GM18520 (cell line): ENCODE data around the gene SCRT2.
"Not testable (repeated sequence)": the region's sequence is repeated elsewhere in the genome, so short reads cannot be mapped to it uniquely, and the experiment has no call there.

Experiments used
- ATAC-seq: cut with Tn5 transposase; IDR thresholded peaks from one replicate; pipeline ENCODE4 v1.9.1; 2021; ENCODE audit not compliant: unreplicated experiment

Gene SCRT2

GRCh38 chr20:701401-702129 lies 26.0 kb upstream of the SCRT2 start:
- ATAC-seq, result no peak

- ATAC-seq, result no peak
Observed at GRCh38 chr20:699811-700338, 24.3 kb upstream of the SCRT2 start.

GRCh38 chr20:699342-699741 lies 23.7 kb upstream of the SCRT2 start:
- no peak for ATAC-seq

GRCh38 chr20:698276-698675 lies 22.7 kb upstream of the SCRT2 start:
- no peak for ATAC-seq

- ATAC-seq, result no peak
Observed at GRCh38 chr20:697826-698225, 22.2 kb upstream of the SCRT2 start.

GRCh38 chr20:695165-695866 lies 19.7 kb upstream of the SCRT2 start:
- ATAC-seq, result no peak

GRCh38 chr20:694496-694895 lies 18.9 kb upstream of the SCRT2 start:
- ATAC-seq, result no peak

DNA sequence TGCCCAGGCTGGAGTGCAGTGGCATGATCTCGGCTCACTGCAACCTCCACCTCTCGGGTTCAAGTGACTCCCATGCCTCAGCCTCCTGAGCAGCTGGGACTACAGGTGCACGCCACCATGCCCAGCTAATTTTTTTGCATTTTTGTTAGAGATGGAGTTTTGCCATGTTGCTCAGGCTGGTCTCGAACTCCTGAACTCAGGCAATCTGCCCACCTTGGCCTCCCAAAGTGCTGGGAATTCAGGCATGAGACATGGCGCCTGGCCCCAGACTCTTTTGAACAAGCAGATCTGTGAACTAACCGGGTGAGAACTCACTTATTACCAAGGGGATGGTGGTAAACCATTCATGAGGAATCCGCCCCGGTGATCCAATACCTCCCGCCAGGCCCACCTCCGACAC lies 18.2 kb upstream of the SCRT2 start:
- not testable (repeated sequence) for ATAC-seq

GRCh38 chr20:692044-692443 lies 16.4 kb upstream of the SCRT2 start:
- ATAC-seq, result no peak

- no peak for ATAC-seq
Observed at GRCh38 chr20:689947-690346, 14.3 kb upstream of the SCRT2 start.

GRCh38 chr20:689348-689747 lies 13.7 kb upstream of the SCRT2 start:
- no peak for ATAC-seq

GRCh38 chr20:688809-689212 lies 13.2 kb upstream of the SCRT2 start:
- ATAC-seq, result no peak

DNA sequence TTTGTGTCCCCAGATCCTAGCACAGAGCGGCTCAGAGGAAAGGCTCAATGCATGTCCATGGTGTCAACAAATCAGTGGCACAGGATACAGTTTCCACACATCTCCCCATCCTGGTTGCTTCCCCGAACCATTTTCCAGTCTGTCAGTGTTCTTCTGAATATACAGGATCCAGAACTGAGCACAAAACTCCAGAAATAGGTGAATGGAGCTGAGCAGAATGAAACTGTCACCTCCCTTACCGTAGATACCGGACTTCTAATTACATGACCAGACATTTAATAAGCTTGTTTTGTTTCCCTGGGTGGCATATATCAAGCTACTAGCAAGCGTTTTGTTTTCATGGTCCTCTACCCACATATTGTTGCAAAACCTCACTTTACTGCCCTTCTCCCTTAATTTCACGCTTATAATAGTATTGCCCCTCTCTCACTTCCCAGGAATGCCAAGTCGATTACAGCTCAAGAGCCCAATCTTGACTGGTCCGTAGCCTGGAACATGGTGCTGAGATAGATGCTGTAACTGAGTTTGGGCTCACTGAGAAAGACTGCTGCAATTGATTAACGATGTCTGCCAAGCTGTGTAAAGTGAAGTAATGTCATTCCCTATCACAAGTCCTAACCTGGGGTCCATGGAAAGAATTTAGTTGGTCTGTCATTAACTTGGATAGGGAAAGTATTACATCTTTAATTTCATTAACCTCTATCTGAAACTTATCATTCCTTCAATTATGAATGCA lies 12.0 kb upstream of the SCRT2 start:
- ATAC-seq, result no peak

DNA sequence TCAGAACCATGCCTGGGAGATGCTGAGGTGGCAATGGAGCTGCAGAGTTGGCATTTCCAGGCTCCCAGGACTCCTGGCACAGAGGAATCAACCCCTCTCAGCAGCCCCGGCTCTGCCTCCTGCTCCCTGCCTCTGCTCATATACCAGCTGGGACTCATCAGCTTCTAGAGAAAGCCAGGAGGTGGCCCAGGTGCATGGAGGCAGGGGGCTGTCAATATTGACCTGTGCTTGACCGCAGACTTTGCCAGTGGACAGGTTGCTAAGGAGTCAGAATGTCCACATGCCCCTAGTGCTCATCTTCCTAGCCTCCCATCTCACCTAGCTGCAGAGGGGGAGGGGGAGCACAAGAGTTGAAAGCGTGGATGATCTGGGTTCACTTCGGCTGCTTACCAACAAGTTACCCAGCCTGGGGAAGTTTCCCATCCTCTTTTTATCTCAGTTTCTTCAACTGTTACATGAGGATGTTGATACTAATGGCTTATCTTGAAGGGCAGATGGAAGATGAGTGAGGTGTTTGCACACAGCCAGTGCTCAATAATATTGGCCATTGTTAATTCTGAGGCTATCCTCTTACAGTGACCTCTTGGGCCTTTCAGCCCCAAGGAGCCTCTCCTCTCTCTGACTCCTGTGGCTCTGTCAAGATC lies 9.2 kb upstream of the SCRT2 start:
- ATAC-seq, result no peak

DNA sequence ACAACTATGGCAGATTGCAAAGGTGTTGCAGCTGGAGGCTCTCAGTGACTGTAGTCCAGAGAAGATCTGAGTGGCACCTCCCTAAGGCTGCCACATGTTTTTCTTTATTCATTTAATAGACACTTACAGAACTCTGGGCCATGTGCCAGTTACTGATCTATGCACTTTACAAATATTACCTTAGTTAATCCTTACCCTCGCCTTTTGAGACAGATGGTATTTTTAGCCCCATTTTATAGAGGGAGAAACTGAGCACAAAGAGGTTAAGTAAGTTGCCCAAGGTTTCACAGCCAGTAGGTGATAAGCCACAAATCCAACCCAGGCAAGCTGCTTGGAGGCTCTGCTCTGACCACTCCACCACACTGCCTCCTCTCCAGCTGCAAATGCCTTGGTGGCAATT lies 6.5 kb upstream of the SCRT2 start:
- no peak for ATAC-seq

- no peak for ATAC-seq
Observed at GRCh38 chr20:680638-681187, 5.1 kb upstream of the SCRT2 start.

DNA sequence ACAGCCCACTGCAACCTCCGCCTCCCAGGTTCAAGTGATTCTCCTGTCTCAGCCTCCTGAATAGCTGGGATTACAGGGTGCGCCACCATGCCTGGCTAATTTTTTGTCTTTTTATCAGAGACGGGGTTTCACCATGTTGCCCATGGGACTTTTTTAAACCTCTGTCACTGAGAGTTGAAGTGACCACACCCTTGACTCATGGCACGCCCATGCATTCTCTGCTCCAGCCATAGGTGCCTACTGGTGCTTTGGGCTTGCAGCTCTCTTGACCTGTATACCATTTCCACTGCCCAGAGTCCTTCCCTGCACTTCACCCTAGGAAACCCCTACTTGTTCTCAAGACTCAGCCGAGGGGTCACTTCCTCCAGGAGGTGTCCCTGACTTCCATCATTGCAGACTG lies 2.4 kb upstream of the SCRT2 start:
- ATAC-seq, result no peak

- no peak for ATAC-seq
Observed at GRCh38 chr20:676967-677366, 1.4 kb upstream of the SCRT2 start.

GRCh38 chr20:676315-676937 lies 824 bp upstream of the SCRT2 start:
- ATAC-seq, result no peak

DNA sequence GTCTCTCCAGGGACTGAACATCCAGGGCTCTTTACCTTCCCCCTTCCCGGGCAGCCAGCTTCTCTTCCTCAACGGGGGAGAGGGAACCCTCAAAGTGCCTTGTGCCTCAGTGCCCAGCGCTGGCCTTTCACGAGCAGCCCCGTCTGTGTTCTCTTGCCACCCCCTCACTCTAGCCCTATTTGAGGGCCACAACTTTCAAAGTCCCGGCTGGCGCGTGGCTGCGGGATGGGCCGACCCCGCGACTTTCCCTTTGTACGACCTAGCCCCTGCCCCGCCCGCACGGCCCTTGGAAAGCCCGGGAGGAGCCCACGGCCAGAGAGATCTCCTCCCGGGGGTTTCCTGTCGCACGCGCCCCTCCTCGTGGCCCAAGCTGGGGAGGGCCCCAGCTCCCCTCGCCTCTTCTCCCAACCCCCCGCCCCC lies 559 bp downstream of the SCRT2 start:
- no peak for ATAC-seq

- ATAC-seq, result no peak
Observed at GRCh38 chr20:673603-674001, 2.0 kb downstream of the SCRT2 start.
